ENCODE results near the gene MMRN1. TPM values are rescaled to one million over a fixed set of nuclear protein-coding genes. Genes with fewer than 3 reads are reported as not detected.

MMRN1 gene
- total and polyA plus RNA-seq, 2 experiments from 2014 or later: not detected

DNA sequence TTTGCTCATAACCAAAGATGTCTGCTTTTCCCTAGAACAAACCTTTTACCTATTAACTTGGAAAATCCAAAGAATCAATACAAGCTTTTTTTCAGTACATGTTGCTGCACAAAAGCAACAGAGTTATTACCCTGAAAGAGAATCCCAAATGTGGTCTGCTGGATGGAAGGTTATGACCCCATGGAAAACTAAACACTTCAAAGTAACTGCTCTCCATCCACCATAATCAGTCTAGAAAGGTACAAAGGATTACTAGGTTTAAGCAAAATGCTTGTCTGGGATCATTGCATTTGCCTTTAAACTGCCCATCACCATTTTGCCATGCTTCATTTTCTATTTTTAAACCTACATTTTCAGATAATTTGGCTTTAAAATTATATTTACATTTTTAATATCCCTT is 11.7 kb downstream of the MMRN1 start:
- H3K79me2 ChIP-seq (replicated peaks; ENCODE audit: insufficient read depth): no peaks in the 10 kb centered on the region
- DNase-seq (ENCODE audit: low spot score) (no peak), ATAC-seq (no peak)
- TF ChIP-seq, protein P1, sequence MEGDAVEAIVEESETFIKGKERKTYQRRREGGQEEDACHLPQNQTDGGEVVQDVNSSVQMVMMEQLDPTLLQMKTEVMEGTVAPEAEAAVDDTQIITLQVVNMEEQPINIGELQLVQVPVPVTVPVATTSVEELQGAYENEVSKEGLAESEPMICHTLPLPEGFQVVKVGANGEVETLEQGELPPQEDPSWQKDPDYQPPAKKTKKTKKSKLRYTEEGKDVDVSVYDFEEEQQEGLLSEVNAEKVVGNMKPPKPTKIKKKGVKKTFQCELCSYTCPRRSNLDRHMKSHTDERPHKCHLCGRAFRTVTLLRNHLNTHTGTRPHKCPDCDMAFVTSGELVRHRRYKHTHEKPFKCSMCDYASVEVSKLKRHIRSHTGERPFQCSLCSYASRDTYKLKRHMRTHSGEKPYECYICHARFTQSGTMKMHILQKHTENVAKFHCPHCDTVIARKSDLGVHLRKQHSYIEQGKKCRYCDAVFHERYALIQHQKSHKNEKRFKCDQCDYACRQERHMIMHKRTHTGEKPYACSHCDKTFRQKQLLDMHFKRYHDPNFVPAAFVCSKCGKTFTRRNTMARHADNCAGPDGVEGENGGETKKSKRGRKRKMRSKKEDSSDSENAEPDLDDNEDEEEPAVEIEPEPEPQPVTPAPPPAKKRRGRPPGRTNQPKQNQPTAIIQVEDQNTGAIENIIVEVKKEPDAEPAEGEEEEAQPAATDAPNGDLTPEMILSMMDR (conservative IDR thresholded peaks at IDR 0.05; ENCODE audit: low read depth in 2 of 2): no peak
- TF ChIP-seq ZNF114 (CRISPR knock-in tag; IDR thresholded peaks at IDR 0.05): no peak
- TF ChIP-seq CREB1 (CRISPR knock-in tag; IDR thresholded peaks at IDR 0.05; ENCODE audit: low read depth): no peak
- TF ChIP-seq EZH2 (IDR thresholded peaks at IDR 0.05; ENCODE audit: low read depth, unreplicated experiment): no peak
- no peak for TF ChIP-seq ZNF331 (CRISPR knock-in tag; IDR thresholded peaks at IDR 0.05; ENCODE audit: low read depth)
- TF ChIP-seq, protein P2, sequence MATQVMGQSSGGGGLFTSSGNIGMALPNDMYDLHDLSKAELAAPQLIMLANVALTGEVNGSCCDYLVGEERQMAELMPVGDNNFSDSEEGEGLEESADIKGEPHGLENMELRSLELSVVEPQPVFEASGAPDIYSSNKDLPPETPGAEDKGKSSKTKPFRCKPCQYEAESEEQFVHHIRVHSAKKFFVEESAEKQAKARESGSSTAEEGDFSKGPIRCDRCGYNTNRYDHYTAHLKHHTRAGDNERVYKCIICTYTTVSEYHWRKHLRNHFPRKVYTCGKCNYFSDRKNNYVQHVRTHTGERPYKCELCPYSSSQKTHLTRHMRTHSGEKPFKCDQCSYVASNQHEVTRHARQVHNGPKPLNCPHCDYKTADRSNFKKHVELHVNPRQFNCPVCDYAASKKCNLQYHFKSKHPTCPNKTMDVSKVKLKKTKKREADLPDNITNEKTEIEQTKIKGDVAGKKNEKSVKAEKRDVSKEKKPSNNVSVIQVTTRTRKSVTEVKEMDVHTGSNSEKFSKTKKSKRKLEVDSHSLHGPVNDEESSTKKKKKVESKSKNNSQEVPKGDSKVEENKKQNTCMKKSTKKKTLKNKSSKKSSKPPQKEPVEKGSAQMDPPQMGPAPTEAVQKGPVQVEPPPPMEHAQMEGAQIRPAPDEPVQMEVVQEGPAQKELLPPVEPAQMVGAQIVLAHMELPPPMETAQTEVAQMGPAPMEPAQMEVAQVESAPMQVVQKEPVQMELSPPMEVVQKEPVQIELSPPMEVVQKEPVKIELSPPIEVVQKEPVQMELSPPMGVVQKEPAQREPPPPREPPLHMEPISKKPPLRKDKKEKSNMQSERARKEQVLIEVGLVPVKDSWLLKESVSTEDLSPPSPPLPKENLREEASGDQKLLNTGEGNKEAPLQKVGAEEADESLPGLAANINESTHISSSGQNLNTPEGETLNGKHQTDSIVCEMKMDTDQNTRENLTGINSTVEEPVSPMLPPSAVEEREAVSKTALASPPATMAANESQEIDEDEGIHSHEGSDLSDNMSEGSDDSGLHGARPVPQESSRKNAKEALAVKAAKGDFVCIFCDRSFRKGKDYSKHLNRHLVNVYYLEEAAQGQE (IDR thresholded peaks at IDR 0.05; ENCODE audit: unreplicated experiment): no peak
- no peak for TF ChIP-seq EZH2phosphoT487 (IDR thresholded peaks at IDR 0.05; ENCODE audit: unreplicated experiment)
- TF ChIP-seq STAT1 (IDR thresholded peaks at IDR 0.05; ENCODE audit: unreplicated experiment): no peak
- TF ChIP-seq, protein P3, sequence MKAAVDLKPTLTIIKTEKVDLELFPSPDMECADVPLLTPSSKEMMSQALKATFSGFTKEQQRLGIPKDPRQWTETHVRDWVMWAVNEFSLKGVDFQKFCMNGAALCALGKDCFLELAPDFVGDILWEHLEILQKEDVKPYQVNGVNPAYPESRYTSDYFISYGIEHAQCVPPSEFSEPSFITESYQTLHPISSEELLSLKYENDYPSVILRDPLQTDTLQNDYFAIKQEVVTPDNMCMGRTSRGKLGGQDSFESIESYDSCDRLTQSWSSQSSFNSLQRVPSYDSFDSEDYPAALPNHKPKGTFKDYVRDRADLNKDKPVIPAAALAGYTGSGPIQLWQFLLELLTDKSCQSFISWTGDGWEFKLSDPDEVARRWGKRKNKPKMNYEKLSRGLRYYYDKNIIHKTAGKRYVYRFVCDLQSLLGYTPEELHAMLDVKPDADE (IDR thresholded peaks at IDR 0.05): no peak
- no peak for TF ChIP-seq JUNB (IDR thresholded peaks at IDR 0.05; ENCODE audit: unreplicated experiment)
- TF ChIP-seq, protein P4, sequence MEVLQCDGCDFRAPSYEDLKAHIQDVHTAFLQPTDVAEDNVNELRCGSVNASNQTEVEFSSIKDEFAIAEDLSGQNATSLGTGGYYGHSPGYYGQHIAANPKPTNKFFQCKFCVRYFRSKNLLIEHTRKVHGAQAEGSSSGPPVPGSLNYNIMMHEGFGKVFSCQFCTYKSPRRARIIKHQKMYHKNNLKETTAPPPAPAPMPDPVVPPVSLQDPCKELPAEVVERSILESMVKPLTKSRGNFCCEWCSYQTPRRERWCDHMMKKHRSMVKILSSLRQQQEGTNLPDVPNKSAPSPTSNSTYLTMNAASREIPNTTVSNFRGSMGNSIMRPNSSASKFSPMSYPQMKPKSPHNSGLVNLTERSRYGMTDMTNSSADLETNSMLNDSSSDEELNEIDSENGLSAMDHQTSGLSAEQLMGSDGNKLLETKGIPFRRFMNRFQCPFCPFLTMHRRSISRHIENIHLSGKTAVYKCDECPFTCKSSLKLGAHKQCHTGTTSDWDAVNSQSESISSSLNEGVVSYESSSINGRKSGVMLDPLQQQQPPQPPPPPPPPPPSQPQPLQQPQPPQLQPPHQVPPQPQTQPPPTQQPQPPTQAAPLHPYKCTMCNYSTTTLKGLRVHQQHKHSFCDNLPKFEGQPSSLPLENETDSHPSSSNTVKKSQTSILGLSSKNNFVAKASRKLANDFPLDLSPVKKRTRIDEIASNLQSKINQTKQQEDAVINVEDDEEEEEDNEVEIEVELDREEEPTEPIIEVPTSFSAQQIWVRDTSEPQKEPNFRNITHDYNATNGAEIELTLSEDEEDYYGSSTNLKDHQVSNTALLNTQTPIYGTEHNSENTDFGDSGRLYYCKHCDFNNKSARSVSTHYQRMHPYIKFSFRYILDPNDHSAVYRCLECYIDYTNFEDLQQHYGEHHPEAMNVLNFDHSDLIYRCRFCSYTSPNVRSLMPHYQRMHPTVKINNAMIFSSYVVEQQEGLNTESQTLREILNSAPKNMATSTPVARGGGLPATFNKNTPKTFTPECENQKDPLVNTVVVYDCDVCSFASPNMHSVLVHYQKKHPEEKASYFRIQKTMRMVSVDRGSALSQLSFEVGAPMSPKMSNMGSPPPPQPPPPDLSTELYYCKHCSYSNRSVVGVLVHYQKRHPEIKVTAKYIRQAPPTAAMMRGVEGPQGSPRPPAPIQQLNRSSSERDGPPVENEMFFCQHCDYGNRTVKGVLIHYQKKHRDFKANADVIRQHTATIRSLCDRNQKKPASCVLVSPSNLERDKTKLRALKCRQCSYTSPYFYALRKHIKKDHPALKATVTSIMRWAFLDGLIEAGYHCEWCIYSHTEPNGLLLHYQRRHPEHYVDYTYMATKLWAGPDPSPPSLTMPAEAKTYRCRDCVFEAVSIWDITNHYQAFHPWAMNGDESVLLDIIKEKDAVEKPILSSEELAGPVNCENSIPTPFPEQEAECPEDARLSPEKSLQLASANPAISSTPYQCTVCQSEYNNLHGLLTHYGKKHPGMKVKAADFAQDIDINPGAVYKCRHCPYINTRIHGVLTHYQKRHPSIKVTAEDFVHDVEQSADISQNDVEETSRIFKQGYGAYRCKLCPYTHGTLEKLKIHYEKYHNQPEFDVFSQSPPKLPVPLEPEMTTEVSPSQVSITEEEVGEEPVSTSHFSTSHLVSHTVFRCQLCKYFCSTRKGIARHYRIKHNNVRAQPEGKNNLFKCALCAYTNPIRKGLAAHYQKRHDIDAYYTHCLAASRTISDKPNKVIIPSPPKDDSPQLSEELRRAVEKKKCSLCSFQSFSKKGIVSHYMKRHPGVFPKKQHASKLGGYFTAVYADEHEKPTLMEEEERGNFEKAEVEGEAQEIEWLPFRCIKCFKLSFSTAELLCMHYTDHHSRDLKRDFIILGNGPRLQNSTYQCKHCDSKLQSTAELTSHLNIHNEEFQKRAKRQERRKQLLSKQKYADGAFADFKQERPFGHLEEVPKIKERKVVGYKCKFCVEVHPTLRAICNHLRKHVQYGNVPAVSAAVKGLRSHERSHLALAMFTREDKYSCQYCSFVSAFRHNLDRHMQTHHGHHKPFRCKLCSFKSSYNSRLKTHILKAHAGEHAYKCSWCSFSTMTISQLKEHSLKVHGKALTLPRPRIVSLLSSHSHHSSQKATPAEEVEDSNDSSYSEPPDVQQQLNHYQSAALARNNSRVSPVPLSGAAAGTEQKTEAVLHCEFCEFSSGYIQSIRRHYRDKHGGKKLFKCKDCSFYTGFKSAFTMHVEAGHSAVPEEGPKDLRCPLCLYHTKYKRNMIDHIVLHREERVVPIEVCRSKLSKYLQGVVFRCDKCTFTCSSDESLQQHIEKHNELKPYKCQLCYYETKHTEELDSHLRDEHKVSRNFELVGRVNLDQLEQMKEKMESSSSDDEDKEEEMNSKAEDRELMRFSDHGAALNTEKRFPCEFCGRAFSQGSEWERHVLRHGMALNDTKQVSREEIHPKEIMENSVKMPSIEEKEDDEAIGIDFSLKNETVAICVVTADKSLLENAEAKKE (CRISPR knock-in tag; IDR thresholded peaks at IDR 0.05): no peak
- TF ChIP-seq NANOG (IDR thresholded peaks at IDR 0.05; ENCODE audit: borderline replicate concordance): no peak
- TF ChIP-seq POLR2AphosphoS5 (IDR thresholded peaks at IDR 0.05; ENCODE audit: low read depth): no peak
- no peaks in the 10 kb centered on the region for H3K9me2 ChIP-seq (ENCODE audit: insufficient read depth)
- no peaks in the 10 kb centered on the region for H3K36me3 ChIP-seq (ENCODE audit: insufficient read depth)
- H3K4me1 Mint-ChIP-seq: peaks cover 11% of the 10 kb centered on the region
- no peak overlapping the region for H3K27ac ChIP-seq (ENCODE audit: low read depth)
- H3K4me2 ChIP-seq: no peak overlapping the region
- H4K20me1 ChIP-seq (replicated peaks; ENCODE audit: insufficient read depth): no peaks in the 10 kb centered on the region
- H3K27me3 ChIP-seq (ENCODE audit: insufficient read depth): no peaks in the 10 kb centered on the region
- no peak overlapping the region for H3K27ac Mint-ChIP-seq
- no peaks in the 10 kb centered on the region for H3K27me3 Mint-ChIP-seq (ENCODE audit: insufficient read depth, low read depth, poor library complexity)
- H3K9me3 Mint-ChIP-seq: no peaks in the 10 kb centered on the region
- H2AFZ ChIP-seq: no peak overlapping the region
- no peak overlapping the region for H3K4me3 ChIP-seq
- H3F3A ChIP-seq (replicated peaks; ENCODE audit: low read depth): no peaks in the 10 kb centered on the region
- H3K36me3 Mint-ChIP-seq (ENCODE audit: low read depth): no peaks in the 10 kb centered on the region
- H3K4me3 Mint-ChIP-seq: no peak overlapping the region
- no peaks in the 10 kb centered on the region; the same call in 1 of the 2 replicates for H3K4me1 ChIP-seq (ENCODE audit: insufficient read depth)

All from GM23338 (cell line).